GM19240 (cell line): ENCODE measurements around the gene TPSD1.
"Not testable (repeated sequence)": the region's sequence is repeated elsewhere in the genome, so short reads cannot be mapped to it uniquely, and the experiment has no call there.

Experiments used
- DNase-seq: peaks from one replicate; pipeline ENCODE4 v3.0.0; 2011; ENCODE audit warnings: low spot score; ENCODE audit not compliant: insufficient read length

Gene TPSD1

DNA sequence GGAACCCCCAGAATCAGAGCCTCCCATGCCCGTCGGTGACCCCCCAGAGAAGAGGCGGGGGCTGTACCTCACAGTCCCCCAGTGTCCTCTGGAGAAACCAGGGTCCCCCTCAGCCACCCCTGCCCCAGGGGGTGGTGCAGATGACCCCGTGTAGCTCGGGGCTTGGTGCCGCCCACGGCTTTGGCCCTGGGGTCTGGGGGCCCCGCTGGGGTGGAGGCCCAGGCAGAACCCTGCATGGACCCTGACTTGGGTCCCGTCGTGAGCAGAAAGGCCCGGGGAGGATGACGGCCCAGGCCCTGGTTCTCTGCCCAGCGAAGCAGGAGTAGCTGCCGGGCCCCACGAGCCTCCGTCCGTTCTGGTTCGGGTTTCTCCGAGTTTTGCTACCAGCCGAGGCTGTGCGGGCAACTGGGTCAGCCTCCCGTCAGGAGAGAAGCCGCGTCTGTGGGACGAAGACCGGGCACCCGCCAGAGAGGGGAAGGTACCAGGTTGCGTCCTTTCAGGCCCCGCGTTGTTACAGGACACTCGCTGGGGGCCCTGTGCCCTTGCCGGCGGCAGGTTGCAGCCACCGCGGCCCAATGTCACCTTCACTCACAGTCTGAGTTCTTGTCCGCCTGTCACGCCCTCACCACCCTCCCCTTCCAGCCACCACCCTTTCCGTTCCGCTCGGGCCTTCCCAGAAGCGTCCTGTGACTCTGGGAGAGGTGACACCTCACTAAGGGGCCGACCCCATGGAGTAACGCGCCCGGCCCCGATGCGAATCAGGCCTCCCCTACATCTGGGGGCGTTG, 34.8 kb upstream of the TPSD1 start:
- no peak for DNase-seq

DNA sequence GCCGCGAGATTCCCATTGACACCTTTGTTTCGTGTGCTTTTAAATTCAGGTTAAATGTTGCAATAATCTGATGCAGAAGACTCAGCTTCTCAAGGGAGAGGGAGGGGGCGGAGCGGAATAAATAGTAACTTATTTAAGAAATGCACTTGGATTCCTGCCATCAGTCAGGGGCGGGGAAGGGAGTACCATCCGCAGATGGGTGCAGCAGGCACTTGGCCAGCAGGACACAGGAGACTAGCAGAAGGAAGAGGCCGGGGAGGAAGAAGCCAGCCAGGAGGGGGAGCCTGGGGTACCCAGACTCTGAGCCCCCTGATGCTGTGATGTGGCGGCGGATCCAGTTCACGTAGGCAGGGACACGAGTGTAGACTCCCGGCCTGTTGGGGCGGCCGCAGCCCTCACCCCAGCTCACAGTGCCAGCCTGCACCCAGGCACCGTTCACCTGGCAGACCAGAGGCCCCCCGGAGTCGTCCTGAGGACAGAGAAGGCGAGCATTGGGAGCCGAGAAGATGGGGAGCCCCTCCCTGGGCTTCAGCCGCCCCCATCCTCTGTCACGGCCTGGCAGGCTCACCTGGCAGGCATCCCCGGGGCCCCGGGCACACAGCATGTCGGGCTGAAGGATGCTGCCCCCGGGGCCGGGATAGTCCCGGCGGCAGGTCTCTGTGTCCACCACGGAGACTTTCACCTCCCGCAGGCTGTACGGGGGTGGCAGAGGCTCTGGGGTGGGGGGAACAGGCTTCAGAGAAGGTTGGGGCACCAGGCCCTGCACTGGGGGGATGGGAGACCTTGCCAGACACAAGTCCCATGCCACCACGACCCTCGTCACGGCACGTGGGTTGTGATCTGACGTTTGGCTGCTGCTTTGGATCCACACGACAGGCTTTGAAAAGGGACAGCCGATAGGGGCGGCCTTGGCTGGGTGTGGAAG, 34.0 kb upstream of the TPSD1 start:
- DNase-seq: no peak

GRCh38 chr16:1222553-1223354, 33.1 kb upstream of the TPSD1 start:
- DNase-seq: no peak

GRCh38 chr16:1223355-1224214, 32.3 kb upstream of the TPSD1 start:
- no peak for DNase-seq

DNA sequence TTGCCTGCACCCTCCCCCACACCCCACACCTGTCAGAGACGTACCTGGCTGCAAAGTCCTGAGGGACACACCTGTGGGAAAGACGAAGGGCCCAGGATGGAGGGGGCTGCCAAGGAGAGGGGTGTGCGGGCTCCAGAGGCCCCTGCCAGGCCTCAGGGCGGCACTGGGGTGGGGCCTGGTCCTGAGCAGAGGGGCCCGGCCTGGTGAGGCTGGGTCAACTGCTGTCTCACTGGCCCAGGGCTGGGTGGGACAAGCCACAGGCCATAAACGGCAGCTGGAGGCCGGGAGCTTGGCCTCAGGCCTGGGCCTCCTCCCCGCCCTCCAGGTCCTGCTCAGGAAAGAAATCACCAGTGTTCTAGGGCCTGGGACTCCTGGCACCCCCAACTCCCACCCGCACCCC, 31.3 kb upstream of the TPSD1 start:
- DNase-seq: no peak

- DNase-seq: no peak
These were observed 30.8 kb upstream of the TPSD1 start, which contains the start of gene TPSG1 for GRCh38 chr16:1225051-1225451. TPSG1 (minus strand) TSS chr16:1225268; CDS start chr16:1225252, 16 bp downstream.

- not testable (repeated sequence) for DNase-seq
These were observed 30.0 kb upstream of the TPSD1 start for GRCh38 chr16:1225728-1226311.

DNA sequence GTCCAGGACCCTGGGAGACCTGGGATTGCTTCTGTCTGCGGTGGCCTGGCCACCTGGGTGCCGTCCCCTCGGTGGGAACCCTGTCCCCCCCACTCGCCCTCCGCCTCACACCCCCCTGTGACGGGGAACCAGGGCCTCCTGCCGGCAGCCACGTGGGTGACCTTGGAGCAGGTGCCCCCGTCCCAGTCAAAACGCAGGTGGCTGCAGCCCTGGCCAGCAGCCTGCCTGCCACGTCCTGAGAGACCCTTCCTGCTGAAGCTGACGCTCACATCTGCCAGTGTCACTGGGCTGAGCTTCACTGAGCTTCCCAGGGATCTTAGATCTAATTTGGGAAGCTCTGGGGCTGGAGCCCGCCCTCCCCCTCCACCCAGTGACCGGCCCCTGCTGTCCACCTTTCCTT, 29.2 kb upstream of the TPSD1 start:
- not testable (repeated sequence) for DNase-seq

GRCh38 chr16:1228227-1228626, 27.6 kb upstream of the TPSD1 start:
- DNase-seq: not testable (repeated sequence)

DNA sequence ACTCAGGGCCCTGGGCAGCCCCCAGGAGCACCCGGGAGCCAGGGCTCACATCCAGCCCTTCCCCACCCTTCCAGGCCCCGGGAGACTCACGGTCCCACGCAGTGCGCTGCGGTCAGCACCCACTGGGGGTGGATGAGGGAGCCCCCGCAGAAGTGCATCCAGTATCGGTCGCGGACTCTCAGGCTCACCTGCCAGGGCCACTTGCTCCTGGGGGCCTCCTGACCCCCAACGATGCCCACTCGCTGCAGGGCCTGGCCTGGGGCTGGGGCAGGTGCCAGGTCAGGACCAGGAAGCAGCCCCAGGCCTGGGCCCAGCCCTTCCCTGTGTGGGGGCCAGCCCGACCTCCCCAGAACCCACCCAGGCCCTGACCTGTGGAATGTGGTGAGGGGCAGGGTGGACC, 26.4 kb upstream of the TPSD1 start:
- not testable (repeated sequence) for DNase-seq

DNA sequence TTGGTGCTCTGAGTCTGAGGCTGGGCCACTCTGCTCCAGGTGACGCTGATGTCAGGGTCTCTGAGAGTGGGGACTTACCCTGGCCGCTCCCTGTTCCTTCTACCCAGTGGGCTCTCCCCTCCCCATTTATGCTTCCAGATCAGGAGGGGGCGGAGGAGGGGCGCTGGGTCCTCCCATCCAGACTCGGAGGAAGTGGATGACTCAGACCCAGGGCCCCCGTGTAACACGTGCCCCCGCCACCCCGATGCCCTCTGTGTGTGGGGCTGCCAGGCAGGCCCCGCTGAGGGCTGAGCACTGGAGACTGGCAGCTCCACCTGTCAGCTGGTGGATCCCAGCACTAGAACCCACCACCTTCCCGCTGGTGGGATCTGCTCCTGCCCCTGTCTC, 25.8 kb upstream of the TPSD1 start, which contains the start of gene TPSB2:
TSS of gene TPSB2 (minus strand) at position 101 of the 387 bp plus-strand sequence. CDS start 233 bp downstream, outside the sequence.
- not testable (repeated sequence) for DNase-seq

DNA sequence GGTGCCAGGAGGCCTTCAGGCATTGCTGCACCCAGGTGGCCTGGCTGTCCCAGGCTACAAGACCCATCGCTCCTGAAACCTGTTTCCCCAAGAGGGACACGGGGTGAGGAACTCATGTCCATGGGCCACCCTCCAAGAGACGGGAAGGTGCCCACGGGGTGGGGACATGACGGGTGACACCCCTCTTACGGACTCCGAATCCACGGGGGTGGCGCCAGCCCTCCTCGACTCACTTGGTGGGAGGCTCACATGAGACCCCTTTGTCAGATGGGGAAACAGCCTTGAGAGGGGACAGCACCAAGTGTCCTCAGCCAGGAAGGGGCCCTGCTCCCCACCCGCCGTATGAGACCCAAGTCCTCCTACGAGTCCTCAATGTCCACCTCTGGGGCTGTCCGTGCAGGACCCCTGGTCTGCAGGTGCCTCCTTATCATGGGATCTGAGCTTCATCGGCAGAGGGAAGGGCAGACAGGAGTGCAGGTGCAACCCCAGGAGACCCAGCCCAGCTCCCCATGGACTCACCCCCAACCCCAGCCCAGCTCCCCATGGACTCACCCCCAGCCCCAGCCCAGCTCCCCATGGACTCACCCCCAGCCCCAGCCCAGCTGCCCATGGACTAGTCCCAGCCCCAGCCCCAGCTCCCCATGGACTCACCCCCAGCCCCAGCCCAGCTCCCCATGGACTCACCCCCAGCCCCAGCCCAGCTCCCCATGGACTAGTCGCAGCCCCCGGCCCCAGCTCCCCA, 25.2 kb upstream of the TPSD1 start:
- DNase-seq: not testable (repeated sequence)

DNA sequence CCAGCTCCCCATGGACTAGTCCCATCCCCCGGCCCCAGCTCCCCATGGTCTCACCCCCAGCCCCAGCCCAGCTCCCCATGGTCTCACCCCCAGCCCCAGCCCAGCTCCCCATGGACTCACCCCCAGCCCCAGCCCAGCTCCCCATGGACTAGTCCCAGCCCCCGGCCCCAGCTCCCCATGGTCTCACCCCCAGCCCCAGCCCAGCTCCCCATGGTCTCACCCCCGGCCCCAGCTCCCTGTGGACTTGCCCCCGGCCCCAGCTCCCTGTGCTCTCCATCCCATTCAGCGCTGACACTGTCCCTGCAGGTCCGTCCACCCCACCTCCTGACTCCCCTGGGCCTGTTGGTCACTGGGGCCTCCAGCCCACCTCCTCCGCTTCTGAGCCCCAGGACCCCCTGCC, 24.6 kb upstream of the TPSD1 start:
- not testable (repeated sequence) for DNase-seq

DNA sequence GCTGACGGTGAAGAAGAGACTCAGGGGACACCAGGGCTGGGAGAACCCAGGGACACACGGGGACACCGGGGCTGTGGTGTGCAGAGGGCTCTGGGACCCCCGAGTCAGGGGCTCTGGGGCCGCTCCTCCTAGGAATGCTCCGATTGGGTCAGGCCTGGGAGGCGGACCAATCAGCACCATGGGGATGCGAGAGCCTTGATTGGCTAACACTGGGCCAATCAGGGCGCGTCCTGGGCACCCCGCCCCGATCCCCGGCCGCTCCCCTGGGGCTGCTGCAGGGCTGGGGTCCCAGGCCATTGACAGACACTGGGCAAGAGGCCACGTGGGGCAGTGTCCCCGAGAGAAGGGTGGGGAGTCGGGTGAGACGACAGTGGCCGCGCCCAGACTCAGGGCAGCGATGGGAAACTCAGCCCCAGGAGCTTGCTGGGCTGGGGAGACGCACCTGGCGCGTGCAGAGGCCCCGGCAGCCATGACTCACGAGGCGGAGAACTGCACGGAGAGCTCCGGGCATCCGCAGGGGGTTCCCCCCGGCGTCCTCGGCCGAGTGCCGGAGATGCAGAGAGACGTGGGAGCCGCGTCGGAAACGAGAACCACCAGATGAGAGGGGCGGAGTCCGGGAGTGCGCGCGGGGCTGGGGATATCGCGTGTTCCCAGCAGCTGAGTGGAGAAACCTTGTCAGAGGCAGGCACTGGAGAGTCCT, 23.7 kb upstream of the TPSD1 start:
- not testable (repeated sequence) for DNase-seq

GRCh38 chr16:1236659-1237058, 19.2 kb upstream of the TPSD1 start:
- not testable (repeated sequence) for DNase-seq

GRCh38 chr16:1237990-1238389, 17.9 kb upstream of the TPSD1 start:
- DNase-seq: no peak

GRCh38 chr16:1238909-1239308, 17.0 kb upstream of the TPSD1 start:
- DNase-seq: not testable (repeated sequence)

GRCh38 chr16:1239575-1239974, 16.3 kb upstream of the TPSD1 start:
- DNase-seq: not testable (repeated sequence)

- not testable (repeated sequence) for DNase-seq
These were observed 15.4 kb upstream of the TPSD1 start, which contains the start of gene TPSAB1 for GRCh38 chr16:1240436-1240835. TPSAB1 (plus strand) TSS chr16:1240705; CDS start chr16:1240939, 234 bp downstream.
